MM.1S (cell line): ENCODE data around the gene CAB39L.

Experiments used
- EZH2 ChIP-seq: fragments of 300-600 bp; sonication (generic); optimal IDR thresholded peaks from 2 replicates; pipeline ENCODE3; 2017; ENCODE audit warnings: low read depth, mild to moderate bottlenecking, antibody characterized with exemption, low read length, mixed read lengths
- TF ChIP-seq, protein P1 (sequence below): fragments of 300-600 bp; sonication (generic); IDR thresholded peaks from 2 replicates; pipeline ENCODE4 v1.5.1; 2016; ENCODE audit warnings: antibody characterized with exemption, low read length, mixed read lengths

GRCh38 chr13:49429121-49429520 lies 14.7 kb downstream of the CAB39L start:
- TF ChIP-seq, protein P1, sequence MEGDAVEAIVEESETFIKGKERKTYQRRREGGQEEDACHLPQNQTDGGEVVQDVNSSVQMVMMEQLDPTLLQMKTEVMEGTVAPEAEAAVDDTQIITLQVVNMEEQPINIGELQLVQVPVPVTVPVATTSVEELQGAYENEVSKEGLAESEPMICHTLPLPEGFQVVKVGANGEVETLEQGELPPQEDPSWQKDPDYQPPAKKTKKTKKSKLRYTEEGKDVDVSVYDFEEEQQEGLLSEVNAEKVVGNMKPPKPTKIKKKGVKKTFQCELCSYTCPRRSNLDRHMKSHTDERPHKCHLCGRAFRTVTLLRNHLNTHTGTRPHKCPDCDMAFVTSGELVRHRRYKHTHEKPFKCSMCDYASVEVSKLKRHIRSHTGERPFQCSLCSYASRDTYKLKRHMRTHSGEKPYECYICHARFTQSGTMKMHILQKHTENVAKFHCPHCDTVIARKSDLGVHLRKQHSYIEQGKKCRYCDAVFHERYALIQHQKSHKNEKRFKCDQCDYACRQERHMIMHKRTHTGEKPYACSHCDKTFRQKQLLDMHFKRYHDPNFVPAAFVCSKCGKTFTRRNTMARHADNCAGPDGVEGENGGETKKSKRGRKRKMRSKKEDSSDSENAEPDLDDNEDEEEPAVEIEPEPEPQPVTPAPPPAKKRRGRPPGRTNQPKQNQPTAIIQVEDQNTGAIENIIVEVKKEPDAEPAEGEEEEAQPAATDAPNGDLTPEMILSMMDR, result no peak
- no peak for TF ChIP-seq EZH2
